ENCODE measurements around the gene JTB.

Gene JTB

DNA sequence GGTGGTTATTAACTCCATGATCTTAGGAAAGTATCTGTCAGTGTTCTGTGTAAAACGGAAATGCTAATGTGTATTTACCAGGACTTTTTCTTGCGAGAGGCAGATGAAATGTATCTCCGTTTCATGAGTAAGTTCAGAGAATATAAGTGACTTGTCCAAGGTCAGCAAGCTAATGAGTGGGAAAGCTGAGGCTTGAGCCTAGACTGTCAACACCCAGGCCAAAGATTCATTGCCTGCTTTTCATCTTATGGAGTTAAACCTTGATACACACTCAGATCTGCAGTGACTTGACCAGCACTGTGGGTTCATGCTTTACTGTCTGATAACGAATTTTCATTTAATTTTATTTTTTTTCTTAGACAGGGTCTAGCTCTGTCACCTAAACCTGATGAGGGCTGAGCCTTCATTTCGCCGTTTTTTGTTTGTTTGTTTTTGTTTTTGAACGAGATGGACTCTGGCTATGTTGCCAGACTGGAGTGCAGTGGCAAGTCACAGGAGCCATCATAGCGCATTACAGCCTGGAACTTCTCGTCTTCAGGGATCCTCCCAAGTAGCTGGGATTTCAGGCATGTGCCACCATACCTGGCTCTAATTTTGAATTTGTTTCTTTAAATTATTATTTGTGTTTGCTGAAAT is 918 bp upstream of the JTB start:
- no peak for DNase-seq (ENCODE audit: low spot score)

DNA sequence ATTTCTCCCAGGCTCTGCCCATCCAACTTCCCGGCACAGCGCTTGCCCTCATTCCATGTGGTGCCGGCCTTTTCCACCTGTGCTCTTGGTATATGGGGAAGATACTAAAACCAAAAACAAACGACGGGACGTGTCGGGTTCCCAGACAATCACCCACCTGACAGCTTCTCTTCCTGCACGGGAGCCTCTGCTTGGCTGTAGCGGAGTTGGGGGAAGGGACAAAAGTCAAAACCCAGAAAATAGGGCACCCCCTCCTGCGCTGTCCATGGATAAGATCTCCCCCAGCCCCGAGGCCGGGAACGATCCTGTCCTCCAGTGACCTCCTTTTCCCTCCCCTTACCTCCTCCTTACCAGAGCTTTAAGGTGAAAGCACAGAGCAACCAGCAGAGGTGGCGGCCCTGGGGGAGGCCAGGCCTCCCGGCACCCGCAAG is 640 bp downstream of the JTB start:
- DNase-seq (ENCODE audit: low spot score): no peak

DNA sequence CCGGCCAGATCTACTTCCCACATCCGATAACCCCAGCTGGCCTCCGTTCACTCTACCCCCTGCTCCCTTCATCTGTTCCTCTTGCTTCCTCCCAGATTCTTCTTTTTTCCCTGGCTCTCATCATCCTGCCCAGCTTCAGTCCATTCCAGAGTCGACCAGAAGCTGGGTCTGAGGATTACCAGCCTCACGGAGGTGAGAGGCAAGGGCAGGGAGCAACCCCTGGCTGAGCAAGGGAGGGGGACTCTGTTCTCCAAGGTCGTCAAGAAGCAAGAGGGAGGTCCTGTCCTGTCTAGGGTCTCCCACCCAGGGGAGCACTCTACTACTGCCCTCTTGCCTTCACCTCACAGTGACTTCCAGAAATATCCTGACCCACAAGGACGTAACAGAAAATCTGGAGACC is 3.9 kb downstream of the JTB start:
- no peak for DNase-seq (ENCODE audit: low spot score)

DNA sequence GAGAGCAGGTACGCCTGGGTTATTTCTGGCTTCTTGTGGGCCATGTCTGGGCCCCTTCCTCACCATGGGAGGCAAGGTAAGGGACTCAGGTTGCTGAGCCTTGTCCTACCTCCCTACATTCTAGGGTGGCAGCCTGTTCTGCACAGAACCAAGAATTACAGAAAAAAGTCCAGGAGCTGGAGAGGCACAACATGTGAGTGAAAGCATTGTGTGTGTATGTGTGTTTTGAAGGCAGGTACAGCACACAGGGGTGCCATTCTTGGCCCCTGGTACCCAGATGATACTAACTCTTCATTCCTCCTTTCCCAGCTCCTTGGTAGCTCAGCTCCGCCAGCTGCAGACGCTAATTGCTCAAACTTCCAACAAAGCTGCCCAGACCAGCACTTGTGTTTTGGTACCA is 4.4 kb downstream of the JTB start:
- DNase-seq (ENCODE audit: low spot score): no peak

DNA sequence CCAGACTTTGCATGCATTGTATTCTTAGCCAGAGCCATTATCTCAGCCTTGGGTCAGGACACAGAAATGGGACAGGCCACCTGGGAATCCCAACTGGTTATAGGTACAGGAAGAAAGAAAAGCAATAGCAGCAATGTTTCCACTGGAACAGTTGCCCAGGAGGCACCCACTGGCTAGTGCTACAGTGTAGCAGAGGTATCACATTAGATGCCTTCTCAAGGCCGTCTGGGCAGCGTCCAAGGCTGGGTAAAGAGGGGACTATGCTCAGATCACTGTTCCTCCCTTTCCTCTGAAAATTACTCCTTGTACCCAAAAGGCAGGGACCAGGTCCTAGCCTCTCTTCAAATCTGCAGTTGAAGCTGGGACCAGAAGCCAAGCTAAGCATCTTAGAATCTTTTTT is 7.1 kb downstream of the JTB start:
- no peak for DNase-seq (ENCODE audit: low spot score)

DNA sequence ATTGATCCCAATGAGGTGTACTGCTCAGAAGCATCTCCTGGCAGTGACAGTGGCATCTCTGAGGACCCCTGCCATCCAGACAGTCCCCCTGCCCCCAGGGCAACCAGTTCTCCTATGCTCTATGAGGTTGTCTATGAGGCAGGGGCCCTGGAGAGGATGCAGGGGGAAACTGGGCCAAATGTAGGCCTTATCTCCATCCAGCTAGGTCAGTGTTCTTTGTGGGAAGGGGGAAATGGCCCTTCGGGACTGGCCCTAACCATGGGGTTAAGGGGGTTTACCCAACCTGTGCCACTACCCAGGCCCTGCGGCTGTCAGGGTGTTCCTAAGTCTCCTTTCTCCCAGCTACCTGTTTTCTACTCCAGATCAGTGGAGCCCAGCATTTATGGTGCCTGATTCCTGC is 8.5 kb downstream of the JTB start:
- no peak for DNase-seq (ENCODE audit: low spot score)

DNA sequence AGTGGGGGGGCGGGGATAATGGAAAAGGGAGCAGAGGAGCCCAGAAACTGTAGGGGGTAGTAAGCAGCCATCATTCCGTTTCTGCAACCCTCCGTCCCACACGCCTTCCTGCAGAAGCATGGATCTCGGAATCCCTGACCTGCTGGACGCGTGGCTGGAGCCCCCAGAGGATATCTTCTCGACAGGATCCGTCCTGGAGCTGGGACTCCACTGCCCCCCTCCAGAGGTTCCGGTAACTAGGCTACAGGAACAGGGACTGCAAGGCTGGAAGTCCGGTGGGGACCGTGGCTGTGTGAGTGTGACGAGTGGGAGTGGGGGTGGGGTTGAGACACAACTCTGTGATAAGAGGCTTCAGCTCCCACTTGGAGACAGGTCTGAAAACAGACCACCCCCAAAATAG is 9.1 kb downstream of the JTB start:
- no peak for DNase-seq (ENCODE audit: low spot score)

DNA sequence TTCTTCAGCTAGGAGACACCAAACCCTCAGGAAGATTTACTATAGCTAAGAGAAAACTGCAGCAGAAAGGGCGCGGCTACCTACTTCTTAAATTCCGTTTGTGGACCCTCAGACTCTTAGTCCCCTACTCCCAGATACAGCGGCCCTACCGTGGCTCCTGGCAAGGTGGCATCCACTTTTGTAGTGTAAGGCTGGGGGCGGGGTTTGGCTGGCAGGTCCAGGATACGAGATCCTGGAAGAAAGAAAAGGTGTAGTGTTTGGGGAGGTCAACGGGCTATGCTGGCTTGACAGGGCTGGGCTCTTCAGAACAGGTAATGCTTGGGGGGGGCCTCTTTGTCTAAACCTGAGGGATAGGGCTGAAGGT is 9.5 kb downstream of the JTB start:
- no peak for DNase-seq (ENCODE audit: low spot score)

DNA sequence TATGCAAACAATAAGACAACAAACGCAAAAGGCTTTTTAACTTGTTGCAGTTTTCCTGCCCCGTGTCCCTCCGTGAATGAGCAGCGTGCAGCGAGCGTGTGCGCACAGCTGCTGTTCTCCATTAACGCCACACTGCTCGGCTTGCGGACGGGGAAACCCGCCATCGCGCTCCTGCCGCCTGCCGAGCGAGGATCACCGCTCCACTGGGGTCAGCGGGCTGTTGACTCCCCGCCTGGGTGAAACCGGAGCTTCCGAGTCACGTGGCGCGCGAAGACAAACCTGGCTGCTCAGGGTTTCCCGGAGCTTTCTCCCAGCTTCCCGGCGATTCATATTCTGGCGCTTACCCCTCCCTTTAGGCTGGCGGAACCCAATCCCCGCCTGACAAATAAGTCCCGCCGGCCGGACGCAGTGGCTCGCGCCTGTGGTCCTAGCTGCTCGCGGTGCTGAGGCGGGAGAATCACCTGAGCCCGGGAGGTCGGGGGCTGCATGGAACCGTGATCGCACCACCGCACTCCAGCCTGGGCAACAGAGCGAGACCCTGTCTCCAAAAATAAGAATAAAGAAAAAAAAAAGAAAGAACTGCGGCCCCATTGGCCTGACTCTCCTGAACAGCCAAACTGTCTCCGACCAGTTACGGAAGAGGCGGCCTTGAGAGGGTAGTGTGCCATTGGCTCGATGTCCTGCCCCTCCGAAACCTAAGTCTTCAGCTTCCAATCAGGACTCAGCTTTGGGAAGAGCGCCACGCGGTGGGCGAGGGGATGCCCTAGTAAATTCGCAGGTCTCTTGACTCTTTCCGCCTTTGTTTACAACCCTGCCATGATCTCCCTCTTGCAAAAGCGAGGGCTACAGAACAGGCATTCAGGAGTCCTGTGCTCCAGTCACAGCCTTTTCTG is 10.1 kb downstream of the JTB start, which contains the start of gene CREB3L4:
CREB3L4 (plus strand) TSS at position 796 of the 893 bp plus-strand sequence. CDS start 624 bp downstream, outside the sequence.
- peak; percentile 86 for DNase-seq (ENCODE audit: low spot score)

DNA sequence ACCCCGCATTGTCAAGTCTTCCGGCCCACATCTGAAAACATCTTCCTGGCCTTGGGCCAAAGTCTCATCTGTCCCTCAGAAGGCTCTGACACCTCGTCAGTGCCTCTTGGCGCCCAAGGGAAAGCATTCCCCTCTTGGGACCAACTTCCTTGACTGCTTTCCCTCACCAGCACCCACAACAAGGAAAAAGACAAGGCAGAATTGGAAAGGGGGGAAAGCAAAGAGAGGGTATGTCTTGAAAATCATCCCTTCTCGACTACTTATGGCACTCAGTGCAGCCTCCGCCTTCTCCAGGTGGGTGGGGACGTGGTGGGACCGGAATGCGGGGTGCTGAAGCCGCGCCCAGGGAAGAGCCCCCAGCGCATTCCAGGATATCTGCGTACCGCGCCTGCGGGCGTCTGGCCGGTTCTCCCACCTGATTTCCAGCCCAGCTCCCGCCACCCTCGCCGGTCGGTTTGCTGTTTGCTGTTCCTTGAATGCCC is 13.6 kb downstream of the JTB start:
- no peak for DNase-seq (ENCODE audit: low spot score)

DNA sequence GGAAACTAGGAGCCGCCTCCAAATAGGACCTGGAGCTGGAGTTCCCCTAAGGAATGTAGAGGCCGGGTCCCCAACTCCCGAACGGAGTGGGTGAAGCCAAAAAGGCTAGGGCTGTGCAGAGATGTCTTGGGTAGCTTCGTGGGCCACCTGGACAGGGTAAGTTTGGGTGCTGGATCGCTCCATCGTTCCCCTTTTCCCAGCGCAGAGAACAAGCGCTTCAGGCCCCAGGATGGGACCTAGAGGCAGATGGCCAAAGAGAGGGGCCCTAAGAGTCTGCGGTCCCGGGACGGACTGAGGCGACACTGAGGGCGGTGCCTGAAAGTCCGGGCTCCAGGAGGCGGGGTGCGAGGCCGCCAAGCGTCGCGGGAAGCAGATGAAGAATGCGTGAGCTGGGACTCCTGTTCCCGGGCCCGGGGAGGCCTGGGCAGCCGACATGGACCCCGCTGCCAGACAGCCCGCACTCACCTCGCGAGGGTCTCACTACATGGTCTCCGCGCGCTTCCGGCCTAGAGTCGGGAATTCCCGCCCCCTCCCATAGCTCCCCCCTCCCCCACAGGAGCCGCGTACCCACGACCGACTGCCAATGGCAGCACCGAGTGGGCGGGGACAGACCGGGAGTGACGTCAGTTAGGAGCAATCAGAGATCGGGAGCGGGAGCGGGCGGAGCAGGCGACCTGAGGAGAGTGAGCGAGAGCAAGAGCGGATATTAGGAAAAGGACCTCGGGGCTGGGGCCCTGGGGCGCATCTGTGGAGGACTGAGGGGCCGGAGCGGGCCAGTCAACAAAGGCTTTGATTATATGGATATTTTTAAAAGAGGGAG is 14.2 kb downstream of the JTB start, which contains the start of gene SLC39A1:
SLC39A1 (minus strand) TSS at position 508 of the 820 bp plus-strand sequence. CDS start 822 bp downstream, outside the sequence.
- peak; percentile 95 for DNase-seq (ENCODE audit: low spot score)

DNA sequence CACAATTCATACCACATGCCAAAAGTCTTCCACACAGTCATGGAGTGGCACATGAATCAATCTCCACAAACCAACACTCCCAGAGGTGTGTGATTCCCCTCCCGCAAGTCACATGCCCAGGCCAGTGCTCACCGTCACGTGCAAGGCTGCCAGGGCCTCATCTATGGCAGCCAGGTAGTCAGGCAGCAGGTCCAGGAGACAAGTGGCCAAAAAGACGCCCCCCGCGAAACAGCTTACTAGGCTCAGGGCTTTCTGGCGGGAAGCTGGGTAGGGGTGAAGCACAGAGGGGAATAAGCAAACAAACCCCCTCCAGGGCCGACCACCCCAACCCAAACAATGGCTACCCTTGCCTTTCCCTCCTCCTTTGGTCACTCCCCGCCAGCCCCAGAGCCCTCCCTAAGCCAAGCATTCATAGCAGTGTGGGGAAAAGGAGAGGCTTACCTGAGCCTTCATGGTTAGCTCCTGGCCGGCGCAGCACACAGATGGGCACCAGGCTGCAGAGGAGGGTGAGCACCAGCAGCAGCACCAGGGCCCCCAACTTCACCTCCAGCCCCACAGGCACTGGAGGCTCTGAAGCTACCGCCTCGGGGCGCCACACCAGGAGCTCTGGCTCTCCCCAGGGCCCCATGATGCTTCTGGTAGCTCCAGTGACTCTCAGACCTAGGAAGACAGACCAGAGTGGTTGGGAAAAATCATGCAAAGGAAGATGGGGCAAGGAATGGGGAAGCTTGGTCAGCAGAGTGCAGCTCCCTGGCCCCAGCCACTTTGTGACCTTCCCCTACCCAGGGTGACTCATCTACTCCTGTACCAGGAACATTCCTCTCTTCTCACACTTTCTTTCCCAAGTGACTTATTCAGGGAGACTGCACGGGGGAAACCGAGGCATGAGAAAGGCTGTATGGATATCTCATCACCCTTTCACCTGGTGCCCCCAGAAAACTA is 15.1 kb downstream of the JTB start:
- no peak for DNase-seq (ENCODE audit: low spot score)

DNA sequence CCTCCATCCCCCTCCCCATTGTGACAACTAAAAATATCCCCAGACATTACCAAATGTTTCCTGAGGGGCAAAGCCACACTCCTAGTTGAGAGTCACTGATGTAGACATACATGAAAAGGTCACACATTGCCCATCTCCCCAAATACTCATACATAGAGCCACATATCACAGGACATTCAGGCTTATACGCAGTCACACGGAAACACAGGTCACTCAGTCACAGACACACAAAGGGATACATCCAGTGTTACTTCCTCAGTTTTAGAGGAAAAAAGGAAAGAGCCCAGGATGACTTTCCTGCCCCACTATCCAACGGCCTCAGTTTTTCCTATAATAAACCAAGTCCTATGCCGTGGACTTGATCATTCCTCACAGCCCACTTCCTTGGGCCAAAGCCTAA is 16.1 kb downstream of the JTB start:
- DNase-seq (ENCODE audit: low spot score): no peak

DNA sequence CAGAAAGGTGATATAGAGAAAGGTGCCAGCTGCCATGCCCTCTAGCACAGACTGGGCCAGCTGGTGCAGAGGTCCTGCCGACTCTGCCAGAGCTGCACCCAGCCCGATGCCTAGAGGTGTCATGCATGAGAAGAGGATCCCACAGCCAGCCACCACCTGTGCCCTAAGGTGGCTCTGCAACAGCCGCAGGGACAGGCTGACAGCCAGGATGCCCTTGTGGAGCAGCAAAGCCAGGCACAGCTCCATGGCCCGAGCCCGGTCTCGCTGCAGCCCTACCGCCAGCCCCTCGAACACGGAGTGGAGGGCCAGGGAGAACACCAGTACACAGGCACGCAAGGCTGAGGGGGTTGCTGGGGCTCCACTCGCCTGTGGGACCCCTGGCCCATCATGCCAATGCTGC is 17.3 kb downstream of the JTB start:
- DNase-seq (ENCODE audit: low spot score): no peak

DNA sequence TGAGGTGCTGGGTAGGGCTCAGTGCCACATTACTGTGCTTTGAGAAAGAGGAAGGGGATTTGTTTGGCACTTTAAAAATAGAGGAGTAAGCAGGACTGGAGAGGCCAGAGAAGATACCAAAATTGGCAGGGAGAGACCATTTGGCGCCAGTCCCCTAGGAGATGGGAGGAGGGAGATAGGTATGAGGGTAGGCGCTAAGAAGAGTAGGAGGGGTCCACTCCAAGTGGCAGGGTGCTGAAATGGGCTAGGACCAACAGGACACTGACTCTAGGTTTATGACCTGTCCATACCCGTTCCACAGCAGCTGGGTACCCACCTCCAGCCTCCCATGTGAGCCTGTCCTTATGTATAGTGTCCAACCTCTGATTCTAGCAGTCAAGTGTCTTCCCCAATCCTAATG is 18.0 kb downstream of the JTB start:
- no peak for DNase-seq (ENCODE audit: low spot score)

DNA sequence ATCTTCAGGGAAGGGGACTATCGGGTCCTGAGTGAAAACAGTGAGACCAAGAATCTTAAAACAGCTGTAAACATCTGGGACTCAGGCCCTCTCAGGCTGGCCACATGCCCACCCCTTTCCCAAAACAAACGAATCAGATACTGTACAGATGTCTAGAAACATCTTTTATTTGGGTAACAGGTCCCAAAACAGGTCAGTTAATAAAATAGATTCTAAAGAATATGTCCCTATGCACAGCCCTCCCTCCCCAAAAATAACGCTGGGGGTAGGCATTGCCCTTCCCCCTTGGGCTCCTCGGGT is 18.6 kb downstream of the JTB start:
- DNase-seq (ENCODE audit: low spot score): no peak

DNA sequence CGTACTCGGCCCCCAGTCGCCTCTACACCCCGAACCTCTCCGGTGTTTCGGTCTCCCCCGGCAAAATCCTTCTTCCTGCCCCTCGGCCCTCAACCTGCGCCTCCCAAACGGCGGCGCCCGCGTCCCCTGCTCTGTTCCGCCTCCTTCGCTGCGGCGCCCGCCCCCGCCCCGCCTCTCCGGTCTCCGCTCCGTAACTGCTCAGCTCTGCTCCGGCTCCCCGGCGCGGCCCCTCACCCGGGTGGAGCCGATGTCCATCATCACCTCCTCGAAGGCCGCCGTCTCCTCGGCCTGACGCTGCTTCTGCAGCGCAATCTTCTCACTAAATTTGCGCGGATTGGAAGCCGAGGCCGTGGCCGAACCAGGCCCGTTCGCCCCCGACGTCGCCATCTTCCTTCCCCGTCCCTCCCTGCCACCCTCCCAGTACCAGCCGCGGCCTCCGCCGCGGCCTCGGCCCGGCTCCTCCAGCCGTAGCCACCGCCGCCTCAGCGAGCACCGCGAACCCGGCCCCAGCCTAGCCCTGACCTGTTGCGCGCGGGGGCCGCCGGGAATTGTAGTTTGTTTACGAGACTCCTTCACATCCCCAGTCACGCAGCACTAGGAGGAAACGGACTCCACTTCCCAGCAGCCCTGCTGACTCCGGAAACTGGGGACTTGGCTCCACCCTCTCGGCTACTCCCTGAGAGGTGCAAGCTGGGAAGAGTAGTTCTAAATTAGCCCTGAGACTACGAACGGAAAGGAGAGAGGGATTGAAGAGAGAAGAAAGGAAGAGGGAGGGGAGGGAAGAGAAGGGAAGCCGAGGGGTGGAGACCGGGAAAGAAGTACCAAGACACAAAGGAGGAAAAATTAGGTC is 19.1 kb downstream of the JTB start, which contains the start of gene CRTC2:
CRTC2 (minus strand) TSS at position 502 of the 850 bp plus-strand sequence; CDS start at position 387, 115 bp downstream.
- peak; percentile 99 for DNase-seq (ENCODE audit: low spot score)

DNA sequence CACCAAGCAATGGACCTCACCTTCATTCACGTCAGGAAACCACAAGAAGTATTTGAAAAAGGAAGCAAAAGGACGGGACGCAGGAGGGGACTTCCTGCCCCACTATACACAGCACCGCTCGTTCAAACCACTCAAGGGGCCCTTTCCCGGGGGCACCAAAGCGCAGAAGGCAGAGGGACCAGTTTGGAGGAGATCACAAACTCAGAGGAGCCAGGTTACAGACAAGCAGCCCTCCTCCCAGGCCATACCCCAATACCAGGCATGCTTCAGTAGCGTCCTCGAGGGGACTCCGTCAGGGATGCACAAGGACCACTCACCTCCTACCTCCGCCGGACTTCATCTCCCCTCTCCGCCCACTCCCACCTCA is 19.7 kb downstream of the JTB start:
- DNase-seq (ENCODE audit: low spot score): no peak

DNA sequence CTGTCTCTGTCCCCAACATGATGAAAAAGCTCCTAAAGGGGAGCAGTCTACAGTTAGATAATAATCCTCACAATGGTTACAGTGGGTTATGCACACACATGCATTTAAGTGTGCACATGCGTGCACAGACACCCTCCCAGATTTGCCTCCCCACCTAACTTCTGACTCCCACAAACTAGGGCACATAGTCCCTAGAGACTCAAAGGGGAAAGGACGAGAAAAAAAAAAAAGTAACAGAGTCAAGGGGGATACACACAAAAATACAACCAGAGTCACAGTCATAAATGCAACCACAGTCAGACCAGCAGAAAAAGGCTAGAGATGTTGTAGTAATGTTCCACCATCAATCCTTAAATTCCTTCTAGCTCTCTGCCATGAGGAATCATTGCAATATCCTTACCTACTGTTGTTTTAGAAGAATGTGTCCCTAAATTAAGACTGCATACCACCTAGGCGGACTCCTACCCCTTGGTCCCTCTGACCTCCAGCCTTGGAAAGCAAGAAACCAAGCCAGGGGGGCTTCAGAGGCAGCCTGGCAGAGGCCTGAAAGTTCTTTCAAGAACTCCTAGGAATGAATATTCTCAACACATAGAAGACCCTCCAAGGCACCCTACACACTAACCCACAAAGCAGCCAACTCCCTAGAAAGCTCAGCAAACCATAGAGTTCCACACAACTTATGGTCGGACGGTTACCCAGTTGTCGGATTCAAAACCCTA is 20.3 kb downstream of the JTB start:
- no peak for DNase-seq (ENCODE audit: low spot score)

DNA sequence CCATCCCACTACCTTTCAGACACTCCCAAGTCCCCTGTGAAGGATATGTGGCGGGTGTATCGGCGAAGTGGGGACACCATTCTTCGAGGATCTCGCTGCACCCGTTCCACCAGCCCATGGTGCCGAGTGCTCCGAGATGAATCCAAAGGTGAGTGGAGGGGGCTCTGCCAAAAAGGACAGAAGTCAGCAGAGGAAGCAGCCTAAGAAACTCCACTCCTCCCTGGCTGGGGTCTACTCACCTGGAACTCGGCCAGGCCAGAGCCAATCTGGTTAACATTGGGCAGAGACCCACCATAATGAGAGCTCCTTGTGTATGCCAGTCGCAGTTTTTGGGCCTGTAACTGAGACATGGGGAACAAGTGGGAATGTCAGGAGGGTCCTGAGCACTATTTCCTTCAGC is 22.6 kb downstream of the JTB start:
- DNase-seq (ENCODE audit: low spot score): no peak
